Right lobe of liver (tissue), 4 donors: Measurements from ENCODE around the gene DTNB.

ENCODE experiments used
- POLR2A ChIP-seq: fragments of 450-650 bp; IDR thresholded peaks from one replicate; pipeline ENCODE4 v1.6.1; 2017; ENCODE audit warnings: antibody characterized with exemption, mild to moderate bottlenecking
- TF ChIP-seq, protein P1 (sequence below), 4 donors: fragments of 200-600 bp in 3 of 4; fragments of 450-650 bp in 1 of 4; IDR thresholded peaks; one replicate each; pipeline versions ENCODE4 v1.5.1 to v1.8.0; 2016 to 2022; ENCODE audit warnings: antibody characterized with exemption in 4 of 4, mild to moderate bottlenecking in 2 of 4
- donor health status: DM: no; HTN: no; CAD: no.
- donor health status: DM: no; HTN: no; CAD: no.
- donor health status: DM: no; HTN: yes; CAD: no.

DNA sequence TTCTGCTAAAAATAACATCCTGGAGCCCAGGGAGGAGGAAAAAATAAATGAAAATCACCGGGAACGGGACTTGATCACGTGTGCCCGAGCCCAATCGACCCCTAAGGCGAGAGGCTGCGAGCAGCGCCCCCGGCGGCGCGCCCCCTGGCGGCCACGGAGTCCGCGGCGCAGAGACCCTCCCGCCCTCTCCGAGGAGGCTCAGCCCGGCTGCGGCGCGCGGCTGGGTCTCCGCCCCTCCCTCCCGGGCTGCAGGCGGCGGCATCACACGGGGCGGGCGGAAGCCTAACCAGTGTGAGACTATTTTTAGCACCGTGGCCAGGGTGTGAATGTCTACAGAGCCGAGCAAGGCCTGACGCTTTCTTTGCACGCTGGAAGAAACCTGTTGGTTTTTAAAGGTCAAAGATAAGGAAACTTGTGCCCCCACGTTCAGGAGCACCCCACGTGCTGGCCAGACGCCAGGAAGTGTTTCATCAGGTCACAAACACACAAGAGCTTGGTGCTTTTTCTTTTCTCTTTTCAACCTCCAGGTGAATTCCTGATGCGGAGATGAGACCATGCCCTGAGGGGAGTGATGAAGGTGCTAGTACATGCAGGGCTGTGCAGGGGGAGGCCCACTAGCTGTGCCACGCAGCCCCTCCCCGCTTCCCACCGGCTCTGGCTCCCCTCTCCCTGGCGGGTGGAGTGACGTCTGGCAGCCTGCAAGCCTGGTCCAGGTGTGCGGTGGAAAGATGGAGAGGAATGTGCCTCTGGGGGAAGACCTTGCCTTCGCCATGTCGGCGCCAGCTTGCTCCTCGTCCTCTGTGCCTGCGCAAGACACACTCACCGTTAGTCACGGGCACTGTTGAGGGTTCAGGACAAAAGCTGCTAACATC, 296.4 kb downstream of the DTNB start:
- TF ChIP-seq, protein P1, sequence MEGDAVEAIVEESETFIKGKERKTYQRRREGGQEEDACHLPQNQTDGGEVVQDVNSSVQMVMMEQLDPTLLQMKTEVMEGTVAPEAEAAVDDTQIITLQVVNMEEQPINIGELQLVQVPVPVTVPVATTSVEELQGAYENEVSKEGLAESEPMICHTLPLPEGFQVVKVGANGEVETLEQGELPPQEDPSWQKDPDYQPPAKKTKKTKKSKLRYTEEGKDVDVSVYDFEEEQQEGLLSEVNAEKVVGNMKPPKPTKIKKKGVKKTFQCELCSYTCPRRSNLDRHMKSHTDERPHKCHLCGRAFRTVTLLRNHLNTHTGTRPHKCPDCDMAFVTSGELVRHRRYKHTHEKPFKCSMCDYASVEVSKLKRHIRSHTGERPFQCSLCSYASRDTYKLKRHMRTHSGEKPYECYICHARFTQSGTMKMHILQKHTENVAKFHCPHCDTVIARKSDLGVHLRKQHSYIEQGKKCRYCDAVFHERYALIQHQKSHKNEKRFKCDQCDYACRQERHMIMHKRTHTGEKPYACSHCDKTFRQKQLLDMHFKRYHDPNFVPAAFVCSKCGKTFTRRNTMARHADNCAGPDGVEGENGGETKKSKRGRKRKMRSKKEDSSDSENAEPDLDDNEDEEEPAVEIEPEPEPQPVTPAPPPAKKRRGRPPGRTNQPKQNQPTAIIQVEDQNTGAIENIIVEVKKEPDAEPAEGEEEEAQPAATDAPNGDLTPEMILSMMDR (IDR thresholded peaks at IDR 0.05): peak; percentile 74 to 98 (median 94)
- TF ChIP-seq POLR2A: no peak
